NCI-H187 (cell line): Measurements from ENCODE around the gene TLK2.
"Not testable (repeated sequence)": the region's sequence is repeated elsewhere in the genome, so short reads cannot be mapped to it uniquely, and the experiment has no call there.

Experiments
- DNase-seq, 2 experiments: peaks; one replicate each; lab custom pipeline; 2025; lab: John Stamatoyannopoulos, UW

TLK2 gene

DNA sequence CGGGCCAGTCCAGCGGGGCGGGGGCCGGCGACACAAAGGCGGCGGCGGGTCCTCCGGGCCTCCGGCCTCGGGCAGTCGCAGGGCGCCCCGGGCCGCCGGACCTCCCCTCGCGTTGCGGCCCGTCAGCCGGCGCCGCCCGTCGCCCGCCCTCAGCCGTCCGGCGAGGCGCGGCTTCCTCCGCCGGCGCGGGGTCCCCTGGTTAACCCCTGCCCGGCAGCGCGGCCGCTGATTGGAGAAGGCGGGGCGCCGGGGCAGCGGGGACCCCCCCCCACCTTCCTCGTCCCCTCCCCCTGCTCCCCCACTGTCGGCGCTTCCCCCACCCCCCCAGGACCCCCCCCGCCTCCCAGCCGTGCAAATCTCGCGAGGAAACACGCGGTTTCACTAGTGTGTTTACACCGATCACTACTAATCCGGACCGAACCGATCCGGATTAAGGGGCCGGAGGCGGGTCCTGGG, at the start of gene TLK2:
TSS of gene TLK2 (plus strand) at position 402 of the 456 bp plus-strand sequence. CDS start 2,301 bp downstream, outside the sequence.
- DNase-seq = peak; percentile 12 to 42

DNA sequence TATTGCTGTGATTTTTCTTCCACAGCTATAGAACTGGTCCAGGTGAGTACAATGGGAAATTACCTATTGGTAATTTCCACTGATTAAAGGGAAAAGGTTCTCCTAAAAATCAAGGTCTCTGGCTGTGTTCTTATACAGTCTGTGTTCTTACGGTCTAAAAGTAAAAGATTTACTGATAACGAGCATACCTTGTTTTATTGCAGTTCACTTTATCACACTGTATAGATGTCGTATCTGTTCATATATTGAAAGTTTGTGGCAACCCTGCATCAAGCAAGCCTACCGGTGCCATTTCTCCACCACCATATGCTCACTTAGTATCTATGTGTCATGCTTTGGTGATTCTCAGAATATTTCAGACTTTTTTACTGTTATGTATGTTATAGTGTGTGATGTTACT, 43.4 kb upstream of the TLK2 start:
- not testable (repeated sequence) for DNase-seq

DNA sequence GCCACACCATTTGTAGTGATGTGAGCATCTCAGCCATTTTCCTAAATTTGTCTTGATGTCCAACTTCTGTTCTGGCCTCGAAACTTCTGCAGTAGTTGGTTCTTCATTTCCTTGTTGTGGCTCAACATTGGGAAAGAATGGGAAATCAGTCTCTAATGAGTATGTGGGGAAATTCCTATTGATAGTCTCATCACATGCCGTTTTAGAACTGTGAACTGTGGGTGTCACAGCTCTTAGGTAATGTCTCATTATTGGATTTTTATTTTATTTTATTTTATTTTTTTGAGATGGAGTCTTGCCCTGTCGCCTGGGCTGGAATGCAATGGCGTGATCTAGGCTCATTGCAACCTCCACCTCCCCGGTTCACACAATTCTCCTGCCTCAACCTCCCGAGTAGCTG, 37.4 kb upstream of the TLK2 start:
- DNase-seq = not testable (repeated sequence)

DNA sequence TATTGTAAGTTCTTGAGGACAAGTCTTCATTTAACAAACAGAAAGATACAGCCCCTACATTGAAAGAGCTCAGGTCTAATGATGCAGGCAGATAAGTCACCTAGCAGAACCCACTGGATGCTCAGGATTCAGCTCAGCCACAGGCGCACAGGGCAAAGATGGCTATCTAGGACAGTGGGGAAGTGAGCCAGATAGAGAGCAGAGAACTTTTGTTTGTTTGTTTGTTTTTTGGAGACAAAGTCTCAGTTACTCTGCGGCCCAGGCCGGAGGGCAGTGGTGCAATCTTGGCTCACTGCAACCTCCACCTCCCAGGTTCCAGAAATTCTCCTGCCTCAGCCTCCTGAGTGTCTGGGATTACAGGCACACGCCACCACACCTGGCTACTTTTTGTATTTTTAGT, 34.6 kb upstream of the TLK2 start:
- no peak for DNase-seq

DNA sequence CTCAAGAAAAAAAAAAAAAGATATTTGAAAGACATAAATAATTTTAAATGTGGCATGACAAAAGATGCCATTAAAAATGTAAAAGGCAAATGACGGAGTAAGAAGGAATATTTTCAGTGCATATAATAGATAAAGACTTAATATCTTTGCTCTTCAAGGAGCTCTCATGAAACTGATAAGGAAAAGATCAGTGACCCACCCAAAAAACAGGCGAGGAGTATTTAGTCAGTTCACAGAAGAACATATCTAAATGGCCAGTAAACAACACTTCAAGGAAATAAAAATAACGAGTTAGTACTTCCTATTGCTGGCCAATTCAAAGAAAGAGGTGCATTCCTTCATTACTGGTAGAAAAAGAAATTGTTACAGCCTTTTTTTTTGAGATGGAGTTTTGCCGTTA, 32.8 kb upstream of the TLK2 start:
- DNase-seq = not testable (repeated sequence)

DNA sequence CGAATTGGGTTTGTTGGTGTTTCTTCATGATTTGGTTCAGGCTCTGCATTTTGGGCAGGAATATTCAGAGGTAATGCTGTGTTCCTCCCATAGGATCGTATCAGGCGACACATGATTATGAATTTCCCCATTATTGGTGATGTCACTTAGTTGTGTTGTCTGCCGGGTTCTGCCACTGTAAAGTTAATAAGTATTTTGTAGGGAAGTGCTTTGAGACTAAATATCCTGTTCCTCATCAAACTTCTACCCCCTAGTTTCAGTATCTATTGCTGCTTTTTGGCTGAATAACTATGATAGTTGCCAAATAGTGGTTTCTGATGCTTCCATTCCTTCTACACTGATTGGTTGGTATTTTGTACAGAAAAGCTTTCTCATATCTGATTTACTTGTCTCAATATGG, 26.4 kb upstream of the TLK2 start:
- not testable (repeated sequence) for DNase-seq

DNA sequence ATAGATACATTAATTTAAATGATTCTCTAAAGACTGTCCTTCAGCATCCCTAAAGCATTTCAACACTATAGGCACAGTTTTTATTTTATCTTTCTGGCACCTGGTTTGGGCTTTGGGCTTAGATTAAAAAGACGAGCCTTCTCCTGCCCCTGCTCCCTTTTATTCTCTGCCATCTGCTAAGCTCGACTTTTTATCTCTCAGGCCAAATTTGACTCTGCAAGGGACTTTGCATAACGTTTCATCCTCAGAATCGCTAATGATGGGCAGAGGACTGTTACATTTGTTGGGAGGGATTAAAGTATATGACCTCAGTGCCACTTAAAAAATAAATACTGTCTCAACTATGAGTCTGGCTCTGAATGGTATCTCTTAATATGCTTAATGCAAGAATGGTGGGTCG, 25.6 kb upstream of the TLK2 start:
- not testable (repeated sequence) for DNase-seq

DNA sequence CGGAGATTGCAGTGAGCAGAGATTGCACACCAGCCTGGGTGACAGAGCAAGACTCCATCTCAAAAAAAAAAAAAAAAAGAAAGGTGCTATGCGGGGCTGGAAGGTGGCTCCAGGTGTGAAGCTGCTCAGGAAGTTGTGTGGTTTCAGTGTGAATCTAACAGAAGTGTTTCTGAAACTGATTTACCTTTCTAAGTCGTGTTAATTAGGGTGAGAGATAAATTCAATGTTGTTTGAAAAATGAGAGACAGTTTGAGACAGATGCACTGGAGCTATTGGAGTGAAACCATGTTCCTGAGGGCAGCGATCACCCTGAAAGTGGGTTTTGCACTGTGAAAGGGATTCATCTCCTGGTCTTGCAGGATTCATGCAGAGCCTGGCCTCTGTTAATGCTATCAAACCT, 25.0 kb upstream of the TLK2 start:
- DNase-seq = not testable (repeated sequence)

DNA sequence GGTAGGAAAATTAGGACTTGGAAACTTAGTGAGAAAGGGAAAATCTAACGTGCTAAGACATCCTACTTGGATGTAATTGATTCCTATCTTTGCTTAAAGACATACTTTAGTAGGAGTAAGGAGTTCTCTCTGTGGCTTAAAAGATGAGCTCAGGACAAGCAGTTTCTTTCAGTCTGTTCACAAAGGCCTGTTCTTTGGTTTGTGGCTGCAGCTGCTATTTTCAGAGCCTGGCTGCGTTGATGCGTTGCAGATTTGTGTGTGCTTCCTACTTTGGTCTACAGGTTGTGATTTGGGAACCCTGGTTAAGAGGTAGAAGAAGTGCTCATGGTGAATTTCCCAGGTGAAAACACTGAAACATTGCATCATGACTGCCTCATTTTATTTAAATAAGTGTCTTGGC, 24.5 kb upstream of the TLK2 start:
- DNase-seq = not testable (repeated sequence)

DNA sequence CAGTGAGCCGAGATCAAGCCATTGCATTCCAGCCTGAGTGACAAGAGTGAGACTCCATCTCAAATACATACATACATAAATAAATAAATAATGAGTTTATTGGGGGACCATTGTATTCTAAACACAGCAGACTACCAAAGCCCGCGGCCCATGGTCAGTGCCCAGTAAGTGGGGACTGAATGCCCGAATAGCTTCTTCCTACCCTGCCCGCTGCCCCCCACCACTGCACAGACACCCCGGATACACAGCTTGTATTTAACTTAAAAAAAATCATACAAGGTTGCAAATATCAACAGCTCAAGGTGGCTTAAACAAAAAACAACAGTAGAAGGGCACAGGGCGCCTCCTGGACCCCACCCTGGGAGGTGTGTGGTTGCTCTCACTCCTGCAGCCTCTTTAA, 22.6 kb upstream of the TLK2 start:
- DNase-seq = no peak

DNA sequence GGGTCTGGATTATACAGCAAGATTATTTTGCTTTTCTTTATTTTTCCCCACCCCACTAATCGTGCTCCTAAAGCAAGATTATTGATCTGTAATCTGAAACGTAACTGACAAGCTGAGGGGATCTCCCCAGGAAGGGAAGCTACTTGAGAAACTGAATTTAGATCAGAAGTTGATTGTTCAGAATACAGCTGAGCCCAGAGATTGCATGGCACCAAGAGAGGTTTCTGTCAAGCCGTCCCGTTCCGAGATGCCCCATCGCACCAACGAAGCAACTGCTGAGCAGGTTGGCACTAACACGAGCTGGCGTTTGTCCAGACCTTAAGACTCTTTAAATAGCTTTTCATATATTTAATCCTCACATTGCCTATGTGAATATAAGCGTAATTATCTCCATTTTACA, 20.1 kb upstream of the TLK2 start:
- not testable (repeated sequence) for DNase-seq

DNA sequence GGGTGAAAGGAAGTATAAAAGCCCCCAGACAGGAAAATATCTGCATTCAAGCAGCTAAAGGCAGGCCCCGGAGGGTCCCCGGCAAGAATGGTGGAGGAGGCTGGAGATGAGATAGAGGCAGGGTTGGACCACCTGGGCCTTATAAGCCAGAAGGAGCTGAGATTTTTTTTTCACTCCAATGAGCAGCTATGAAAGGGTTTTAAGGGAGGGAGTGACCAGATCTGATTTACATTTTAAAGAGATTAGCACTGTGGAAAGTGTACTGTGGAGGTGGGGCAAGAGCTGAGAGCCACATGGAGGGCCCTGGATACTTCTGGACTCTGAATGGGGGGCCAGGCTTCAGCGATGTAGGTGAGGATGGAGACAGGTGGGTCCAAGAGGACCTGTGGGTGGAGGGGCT, 14.2 kb upstream of the TLK2 start:
- DNase-seq = not testable (repeated sequence)

DNA sequence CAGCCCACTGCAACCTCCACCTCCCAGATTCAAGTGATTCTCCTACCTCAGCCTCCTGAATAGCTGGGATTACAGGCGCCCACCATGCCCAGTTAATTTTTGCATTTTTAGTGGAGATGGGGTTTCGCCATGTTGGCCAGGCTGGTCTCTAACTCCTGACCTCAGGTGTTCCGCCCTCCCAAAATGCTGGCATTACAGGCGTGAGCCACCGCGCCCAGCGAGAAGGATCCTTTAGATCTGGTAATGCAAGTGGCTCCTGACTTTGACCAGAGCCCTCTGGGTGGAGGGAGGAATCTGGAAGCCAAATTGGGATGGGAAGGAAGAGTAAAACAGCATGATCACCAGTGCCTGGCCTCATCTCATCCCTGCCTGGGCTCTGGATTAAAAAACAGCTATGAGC, 13.4 kb upstream of the TLK2 start:
- not testable (repeated sequence) for DNase-seq

DNA sequence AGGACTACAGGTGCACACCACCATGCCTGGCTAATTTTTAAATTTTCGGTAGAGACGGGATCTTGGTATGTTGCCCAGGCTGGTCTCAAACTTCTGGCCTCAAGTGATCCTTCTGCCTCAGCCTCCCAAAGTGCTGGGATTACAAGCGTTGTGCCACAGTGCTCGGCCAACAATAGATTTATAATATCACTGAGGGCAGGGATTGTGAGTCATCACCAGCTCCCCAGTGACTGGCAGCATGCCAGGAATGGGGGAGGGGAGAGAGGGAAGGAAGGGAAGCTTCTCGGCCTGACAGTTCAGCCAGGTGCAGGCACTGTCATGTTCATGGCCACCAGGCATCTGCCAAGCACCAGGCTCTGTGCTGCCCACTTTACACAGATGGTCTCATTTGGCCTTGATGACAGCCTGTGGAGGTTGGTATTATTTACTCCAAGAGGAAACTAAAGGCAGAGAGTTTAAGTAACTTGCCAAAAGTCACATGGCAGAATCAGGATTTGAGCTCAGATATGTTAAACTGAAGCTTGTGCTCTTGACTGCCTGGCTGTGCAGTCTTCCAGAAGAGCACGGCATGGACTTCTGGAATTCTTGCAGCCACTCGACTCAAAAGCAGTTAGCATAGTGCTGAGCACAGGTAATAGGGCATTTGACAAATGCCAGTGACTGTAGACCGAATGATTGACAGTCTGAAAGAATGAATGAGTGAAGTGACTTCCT, 7.8 kb upstream of the TLK2 start:
- DNase-seq = peak; percentile 14 to 28

DNA sequence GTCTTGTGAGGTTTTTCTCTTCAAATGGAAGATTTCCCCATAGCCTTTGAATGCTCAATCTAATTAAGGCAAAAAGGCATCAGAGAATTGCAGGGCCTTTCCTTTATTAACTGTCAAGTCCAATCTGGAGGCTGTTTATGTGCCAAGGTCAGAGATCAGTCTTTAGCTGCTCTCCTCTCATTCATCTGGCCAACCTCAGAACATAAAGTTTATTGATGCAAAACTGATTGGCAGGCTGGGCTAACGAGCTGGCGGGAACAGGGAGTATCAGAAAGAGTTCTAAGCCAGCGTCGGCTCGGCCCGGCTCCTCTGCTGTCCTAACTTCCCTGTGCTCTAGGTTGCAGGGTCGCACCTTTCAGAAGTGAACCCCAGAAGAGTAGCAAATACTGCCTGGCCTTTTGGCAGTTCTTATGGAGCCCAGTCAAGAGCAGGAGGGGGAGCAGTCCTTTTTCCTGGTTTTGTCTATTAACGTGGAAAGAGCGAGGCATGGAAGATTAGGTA, 7.2 kb upstream of the TLK2 start:
- DNase-seq = not testable (repeated sequence)

DNA sequence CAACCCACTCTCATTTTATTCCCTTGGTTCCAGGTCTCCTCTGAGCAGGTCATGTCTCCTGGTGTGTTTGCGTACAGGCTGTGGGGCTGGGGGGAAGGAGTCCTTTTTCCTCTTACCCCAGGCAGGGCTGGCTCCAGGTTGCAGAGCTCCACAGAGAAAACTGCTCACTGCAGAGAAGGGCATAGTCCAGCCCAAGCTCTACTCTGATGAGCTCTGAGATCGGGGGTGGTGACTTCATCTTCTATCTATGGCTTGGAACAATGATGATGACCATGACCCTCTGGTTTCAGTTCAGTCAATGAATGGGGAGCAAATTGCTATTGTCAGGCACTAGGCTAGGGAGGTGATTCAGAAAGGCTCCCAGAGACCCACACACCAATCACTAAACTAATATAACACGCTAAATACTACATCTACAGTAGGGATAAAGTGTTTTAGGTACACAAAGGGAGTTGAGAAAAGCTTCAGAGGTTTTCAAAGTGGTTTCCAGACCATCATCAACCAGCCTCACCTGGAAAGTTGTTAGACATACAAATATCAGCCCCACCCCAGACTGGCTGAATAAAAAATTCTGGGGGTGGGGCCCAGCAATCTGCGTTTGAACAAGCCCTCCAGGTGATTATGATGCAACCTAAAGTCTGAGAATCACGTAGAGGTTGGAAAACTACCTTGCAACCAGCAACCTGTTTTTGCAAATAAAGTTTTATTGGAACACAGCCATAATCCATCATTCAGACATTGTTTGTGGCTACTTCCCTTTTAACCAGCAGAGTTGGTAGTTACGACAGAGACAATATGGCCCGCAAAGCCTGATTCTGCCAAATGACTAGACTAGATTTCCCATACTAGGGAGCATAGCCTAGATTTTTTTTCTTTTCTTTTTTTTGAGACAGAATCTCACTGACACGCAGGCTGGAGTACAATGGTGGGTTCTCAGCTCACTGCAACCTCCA, 5.3 kb upstream of the TLK2 start:
- DNase-seq = not testable (repeated sequence)

DNA sequence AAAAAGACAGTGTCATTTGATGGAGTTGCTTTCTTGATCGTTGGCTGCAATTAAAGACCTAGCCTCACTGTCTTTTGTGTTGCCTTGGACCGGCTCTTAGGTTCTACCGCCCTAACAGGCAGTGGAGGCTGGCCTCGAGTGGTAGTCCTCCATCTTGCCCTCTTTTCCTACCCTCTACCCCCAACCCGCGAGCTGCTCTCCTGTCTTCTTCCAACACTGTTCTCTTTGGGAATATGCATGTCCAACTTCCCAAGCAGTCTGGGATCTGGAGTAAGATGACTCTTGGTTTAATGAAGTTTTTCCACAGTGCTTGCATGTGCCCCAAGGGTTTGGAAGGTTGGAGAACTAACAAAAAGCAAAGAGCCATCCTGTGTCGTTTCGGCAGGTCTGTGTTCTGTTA, 1.5 kb upstream of the TLK2 start:
- DNase-seq = not testable (repeated sequence)

DNA sequence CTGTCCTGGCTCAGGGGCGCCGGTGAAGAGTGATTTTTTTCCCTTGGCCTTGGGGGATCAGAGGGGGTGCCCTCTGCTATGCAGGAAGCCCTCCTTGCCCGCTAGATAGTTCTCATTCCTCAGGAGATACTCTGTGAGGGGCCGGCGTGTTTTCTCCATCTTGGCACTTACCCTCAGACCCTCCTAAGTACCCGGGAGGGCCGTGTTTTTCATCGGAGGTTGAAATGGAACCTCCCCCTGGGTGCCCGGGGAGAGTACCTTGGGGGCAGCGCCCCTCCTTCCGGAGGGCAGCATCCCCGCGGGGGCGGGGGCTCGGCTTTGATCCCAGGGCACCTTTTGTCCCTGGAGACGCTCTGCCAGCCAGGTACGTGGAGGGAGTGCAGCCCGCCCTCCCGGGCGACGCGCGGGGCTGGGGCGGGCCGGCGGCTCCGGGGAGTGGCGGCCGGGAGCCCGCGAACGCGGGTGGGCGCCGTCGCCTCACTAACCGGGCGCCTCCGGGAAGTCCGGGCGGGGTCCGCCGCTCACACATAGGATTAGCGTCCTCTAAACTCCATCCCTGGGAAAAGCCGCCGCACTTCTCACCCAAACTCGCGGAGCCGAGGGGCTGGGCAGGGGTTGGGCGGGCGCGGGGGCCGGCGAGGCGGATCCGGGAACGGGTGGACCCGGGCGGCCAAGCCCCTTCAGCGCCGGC, 762 bp upstream of the TLK2 start:
- not testable (repeated sequence) for DNase-seq

DNA sequence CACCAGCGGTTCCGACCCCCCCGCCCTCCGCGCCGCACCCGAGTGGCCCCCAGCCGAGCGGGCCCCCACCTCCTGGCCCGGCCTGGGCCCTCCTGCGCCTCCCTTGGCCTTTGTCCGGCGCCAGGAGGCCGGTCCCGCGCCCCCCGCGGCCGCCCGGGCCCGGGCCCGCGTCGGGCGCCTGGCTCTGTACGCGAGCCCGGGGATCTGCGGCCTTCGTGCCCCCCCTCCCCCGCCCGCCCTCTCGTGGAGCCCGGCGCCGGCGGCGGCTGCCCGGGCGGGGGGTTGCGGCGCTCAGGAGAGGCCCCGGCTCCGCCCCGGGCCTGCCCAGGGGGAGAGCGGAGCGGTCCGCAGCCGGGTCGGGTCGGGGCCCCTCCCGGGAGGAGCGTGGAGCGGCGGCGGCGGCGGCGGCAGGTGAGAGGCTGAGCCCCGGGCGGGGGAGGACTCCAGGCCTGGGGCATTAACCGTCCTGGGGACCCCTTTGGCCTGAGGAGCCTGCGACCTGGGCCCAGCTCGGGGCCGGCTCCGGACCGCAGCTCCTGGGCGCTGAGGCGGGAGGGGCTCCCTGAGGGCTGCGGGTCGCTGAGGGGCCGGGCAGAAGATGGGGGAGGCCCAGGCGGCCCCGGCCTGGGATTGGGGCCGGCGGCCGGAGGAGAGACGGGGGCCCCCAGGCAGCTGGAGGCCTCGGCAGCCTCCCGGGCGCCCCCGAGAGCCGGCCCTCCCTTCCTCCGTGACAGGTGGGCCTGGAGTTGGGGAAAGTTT, 434 bp downstream of the TLK2 start:
- DNase-seq = not testable (repeated sequence)

DNA sequence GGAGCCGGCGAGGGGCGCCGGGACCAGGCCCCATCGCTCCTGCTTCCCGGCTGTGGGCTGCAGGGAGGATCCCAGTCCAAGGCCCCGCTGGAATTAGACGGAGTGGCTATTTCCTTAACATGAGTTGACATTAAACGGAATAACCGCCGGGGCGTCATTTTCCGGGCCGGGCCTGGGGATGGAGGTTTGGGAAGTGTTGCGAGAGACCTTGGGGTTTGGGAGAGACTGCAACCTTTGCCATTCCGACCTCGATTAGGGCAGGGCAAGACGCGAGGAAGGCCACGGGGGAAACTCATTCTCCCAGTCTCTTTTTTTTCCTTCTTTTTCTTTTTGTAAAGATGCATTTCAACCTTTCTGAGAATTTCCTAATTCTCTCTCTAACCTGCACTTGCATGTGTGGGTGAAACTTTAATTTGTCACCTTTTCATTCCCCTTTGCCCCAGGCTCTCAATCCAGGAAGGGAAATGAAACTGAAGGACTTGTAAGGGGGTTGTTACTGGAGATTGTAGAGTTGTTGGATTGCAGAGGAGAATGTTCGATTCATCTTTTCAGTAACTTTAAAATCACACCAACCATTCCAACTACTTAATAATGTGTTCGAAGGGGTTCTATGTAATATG, 1.1 kb downstream of the TLK2 start:
- DNase-seq = peak in 1 of 2 experiments; percentile 2

DNA sequence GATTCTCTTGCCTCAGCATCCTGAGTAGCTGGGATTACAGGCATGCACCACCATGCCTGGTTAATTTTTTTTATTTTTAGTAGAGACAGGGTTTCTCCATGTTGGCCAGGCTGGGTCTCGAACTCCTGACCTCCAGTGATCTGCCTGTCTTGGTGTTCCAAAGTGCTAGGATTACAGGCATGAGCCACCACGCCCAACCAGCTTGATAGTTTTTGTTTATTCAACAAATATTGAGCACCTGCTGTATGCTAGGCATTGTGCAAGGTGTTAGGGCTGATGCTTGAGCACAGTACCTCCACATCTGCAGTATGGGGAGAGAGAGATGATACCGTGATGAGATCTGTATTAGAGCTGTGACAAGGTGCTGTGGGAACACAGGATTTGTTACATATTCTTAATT, 3.9 kb downstream of the TLK2 start:
- not testable (repeated sequence) for DNase-seq
